Lower lobe of right lung (tissue), 2 donors: ENCODE measurements around the gene TUBA8. TPM values are rescaled to one million over a fixed set of nuclear protein-coding genes. Genes with fewer than 3 reads are reported as not detected.
A peak's percentile ranks its signal among the peaks of the same experiment; 100 is the strongest.
"Not testable (repeated sequence)": the region's sequence is repeated elsewhere in the genome, so short reads cannot be mapped to it uniquely, and the experiment has no call there.

Source experiments
- ATAC-seq, 2 donors: fragments of 200-7000 bp; cut with Tn5 transposase; one replicate each; pipeline ENCODE4 v1.9.1; 2020 to 2022; ENCODE audit warnings: mild to moderate bottlenecking in 2 of 2, moderate library complexity in 2 of 2
- DNase-seq: peaks from one replicate; pipeline ENCODE4 v3.0.0-alpha.2; 2020
- H3K27ac ChIP-seq: fragments of 200-600 bp; one replicate; pipeline ENCODE4 v1.8.0; 2022
- H3K27me3 ChIP-seq: fragments of 200-600 bp; one replicate; pipeline ENCODE4 v1.8.0; 2022; ENCODE audit warnings: low read depth
- H3K36me3 ChIP-seq: fragments of 200-600 bp; one replicate; pipeline ENCODE4 v1.8.0; 2022; ENCODE audit warnings: mild to moderate bottlenecking
- H3K4me1 ChIP-seq: fragments of 200-600 bp; one replicate; pipeline ENCODE4 v1.8.0; 2022
- H3K4me3 ChIP-seq: fragments of 200-600 bp; one replicate; pipeline ENCODE4 v1.8.0; 2022; ENCODE audit warnings: mild to moderate bottlenecking
- H3K9me3 ChIP-seq: fragments of 200-600 bp; one replicate; pipeline ENCODE4 v1.8.0; 2022
- intact Hi-C: fragments of 100-400 bp; cut with DNase I; formaldehyde crosslinking; loops from one replicate; pipeline ENCODE4 v1.11.0; 2022
- long read RNA-seq: library from polyadenylated mRNA; unstranded; transcript quantifications from one replicate; pipeline ENCODE4 v2.0.0, GENCODE V29; 2021
- total RNA-seq: library from RNA; stranded (reverse); fragmentation: NEBNext Ultra II Directional; extraction: Animal tissue kit (Norgen Biotek cat#: 25700); gene quantifications from one replicate; pipeline ENCODE4 v1.2.1, GENCODE V29; 2021
- TF ChIP-seq, protein P1 (sequence below): fragments of 200-600 bp; IDR thresholded peaks from one replicate; pipeline ENCODE4 v1.8.0; 2022; ENCODE audit warnings: antibody characterized with exemption, mild to moderate bottlenecking
- donor health status: DM: no; HTN: yes; CAD: no; lungs with severe emphysema.

TUBA8 gene
- 1.3 TPM for total RNA-seq
- long read RNA-seq, partial matches to known transcripts, result 0 of 11 reads
- long read RNA-seq, other reads (novel, unspliced or antisense), result 7 of 11 reads

DNA sequence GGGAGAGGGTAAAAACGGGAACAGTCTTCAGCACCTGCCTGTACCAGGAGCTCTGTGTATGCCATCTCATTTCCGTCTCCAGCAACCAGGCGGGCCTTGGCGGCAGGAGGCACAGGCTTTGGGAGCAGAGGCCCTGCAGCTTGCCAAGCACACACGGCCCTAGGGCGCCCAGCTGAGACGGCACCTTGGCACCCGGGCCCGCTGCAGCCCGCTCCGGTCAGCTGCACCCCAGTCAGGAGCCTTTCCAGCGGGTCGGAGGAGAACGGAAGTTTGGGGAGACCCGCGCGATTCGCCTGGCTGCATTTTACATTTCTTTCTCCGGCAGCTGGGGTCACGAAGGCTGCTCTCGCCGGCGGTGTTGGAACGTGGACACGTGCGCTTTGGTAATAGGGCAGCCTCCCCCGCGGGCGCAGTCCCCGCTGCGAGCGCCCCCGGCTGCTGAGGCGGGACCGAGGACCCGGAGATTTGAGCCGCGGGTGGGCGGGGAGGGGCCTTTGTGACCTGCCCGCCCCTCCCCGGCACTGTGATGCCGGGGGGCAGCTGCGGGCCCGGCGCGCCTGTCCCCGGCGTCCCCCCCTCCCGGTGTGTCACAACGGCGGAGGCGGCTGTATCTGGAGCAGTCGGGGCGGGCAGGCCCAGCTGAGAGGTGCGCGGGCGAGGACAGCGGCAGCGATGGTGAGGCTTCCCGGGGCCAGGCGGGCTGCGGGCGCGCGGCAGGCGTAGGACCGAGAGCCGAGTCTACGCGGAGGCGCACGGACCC, at the start of gene TUBA8:
Gene TUBA8, plus strand, starts transcription at position 616 of the 760 bp plus-strand sequence. Its CDS starts 57 bp downstream, at position 673.
- H3K4me1 ChIP-seq, result peaks cover 9% of the 10 kb centered on the region

DNA sequence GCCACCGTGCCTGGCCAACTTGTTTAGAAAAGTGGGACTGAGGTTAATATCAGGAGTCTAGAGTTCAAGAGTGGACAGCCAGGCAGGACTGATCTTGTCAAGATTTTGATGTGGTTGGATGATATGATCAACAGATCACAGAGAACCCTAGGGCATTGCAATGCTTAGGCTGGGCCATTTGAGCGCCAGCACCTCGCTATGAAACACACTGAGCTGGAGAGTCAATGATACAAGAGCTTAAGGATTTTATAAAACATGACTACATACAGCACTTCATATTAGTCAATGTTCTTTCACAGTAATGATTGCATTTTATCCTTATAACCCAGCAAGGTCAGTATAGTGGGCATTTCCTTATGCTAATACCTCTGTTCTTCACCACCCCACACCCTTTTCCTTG, 48.2 kb upstream of the TUBA8 start:
- TF ChIP-seq, protein P1, sequence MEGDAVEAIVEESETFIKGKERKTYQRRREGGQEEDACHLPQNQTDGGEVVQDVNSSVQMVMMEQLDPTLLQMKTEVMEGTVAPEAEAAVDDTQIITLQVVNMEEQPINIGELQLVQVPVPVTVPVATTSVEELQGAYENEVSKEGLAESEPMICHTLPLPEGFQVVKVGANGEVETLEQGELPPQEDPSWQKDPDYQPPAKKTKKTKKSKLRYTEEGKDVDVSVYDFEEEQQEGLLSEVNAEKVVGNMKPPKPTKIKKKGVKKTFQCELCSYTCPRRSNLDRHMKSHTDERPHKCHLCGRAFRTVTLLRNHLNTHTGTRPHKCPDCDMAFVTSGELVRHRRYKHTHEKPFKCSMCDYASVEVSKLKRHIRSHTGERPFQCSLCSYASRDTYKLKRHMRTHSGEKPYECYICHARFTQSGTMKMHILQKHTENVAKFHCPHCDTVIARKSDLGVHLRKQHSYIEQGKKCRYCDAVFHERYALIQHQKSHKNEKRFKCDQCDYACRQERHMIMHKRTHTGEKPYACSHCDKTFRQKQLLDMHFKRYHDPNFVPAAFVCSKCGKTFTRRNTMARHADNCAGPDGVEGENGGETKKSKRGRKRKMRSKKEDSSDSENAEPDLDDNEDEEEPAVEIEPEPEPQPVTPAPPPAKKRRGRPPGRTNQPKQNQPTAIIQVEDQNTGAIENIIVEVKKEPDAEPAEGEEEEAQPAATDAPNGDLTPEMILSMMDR, result no peak
- no peak for DNase-seq
- intact Hi-C loops, result no loop called here
- H3K4me3 ChIP-seq, result no peak overlapping the region
- H3K36me3 ChIP-seq, result no peaks in the 10 kb centered on the region
- no peaks in the 10 kb centered on the region for H3K27me3 ChIP-seq
- H3K27ac ChIP-seq, result no peak overlapping the region
- no peaks in the 10 kb centered on the region for H3K9me3 ChIP-seq
- peaks cover 10% of the 10 kb centered on the region for H3K4me1 ChIP-seq
- ATAC-seq, result no peak

More for the DNA sequence above, at the start of gene TUBA8:
- intact Hi-C loops, result no loop called here
- ATAC-seq, result peak; percentile 77 to 79
- H3K27ac ChIP-seq, result no peak within 1 kb of the TSS
- peak within 1 kb of the TSS; percentile 54 for H3K4me3 ChIP-seq
- no peak for DNase-seq
- H3K36me3 ChIP-seq, result no peaks in the 10 kb centered on the region
- TF ChIP-seq, protein P1, result no peak
- H3K27me3 ChIP-seq, result peaks cover 37% of the 10 kb centered on the region
- H3K9me3 ChIP-seq, result no peaks in the 10 kb centered on the region

- no peak overlapping the region for H3K27ac ChIP-seq
Observed at GRCh38 chr22:18063306-18063705, 47.3 kb upstream of the TUBA8 start.

DNA sequence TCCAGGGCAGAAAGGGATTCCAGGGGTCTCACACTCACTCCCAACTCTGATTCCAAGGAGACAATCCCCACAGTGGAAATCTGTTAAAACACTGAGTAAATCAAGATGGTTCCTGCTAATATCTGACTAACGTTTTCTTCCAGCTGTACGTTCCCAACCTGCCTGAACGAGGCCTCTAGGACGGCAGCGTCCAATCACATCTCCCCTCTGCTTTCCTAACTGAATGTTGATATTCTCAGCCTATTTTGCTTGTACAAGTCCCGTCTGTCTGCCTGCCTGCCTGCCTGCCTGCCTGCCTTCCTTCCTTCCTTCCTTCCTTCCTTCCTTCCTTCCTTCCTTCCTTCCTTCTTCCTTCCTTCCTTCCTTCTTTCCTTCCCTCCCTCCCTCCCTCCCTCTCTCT, 46.9 kb upstream of the TUBA8 start:
- H3K4me3 ChIP-seq, DNase-seq, H3K9me3 ChIP-seq, ATAC-seq, H3K4me1 ChIP-seq, intact Hi-C loops, H3K36me3 ChIP-seq, H3K27me3 ChIP-seq, H3K27ac ChIP-seq: not testable (repeated sequence)

More at GRCh38 chr22:18063306-18063705, 47.3 kb upstream of the TUBA8 start:
- Histone ChIP-seq H3K27me3 (no peaks in the 10 kb centered on the region), H3K9me3 (no peaks in the 10 kb centered on the region), H3K4me1 (peaks cover 5% of the 10 kb centered on the region), H3K36me3 (no peaks in the 10 kb centered on the region), H3K4me3 (no peak overlapping the region)
- no peak for DNase-seq
- TF ChIP-seq, protein P1, result no peak
- no peak for ATAC-seq
- intact Hi-C loops, result no loop called here

GRCh38 chr22:18064636-18065035, 46.0 kb upstream of the TUBA8 start:
- DNase-seq (no peak), ATAC-seq (no peak)
- H3K27ac ChIP-seq, result no peak overlapping the region
- H3K4me1 ChIP-seq, result peaks cover 5% of the 10 kb centered on the region
- no peaks in the 10 kb centered on the region for H3K36me3 ChIP-seq
- intact Hi-C loops, result no loop called here
- TF ChIP-seq, protein P1, result no peak
- no peak overlapping the region for H3K4me3 ChIP-seq
- H3K27me3 ChIP-seq, result no peaks in the 10 kb centered on the region
- H3K9me3 ChIP-seq, result no peaks in the 10 kb centered on the region

GRCh38 chr22:18065256-18065655, 45.4 kb upstream of the TUBA8 start:
- intact Hi-C loops, result no loop called here
- ATAC-seq (no peak), DNase-seq (no peak)
- TF ChIP-seq, protein P1, result no peak
- Histone ChIP-seq H3K4me1 (peaks cover 5% of the 10 kb centered on the region), H3K36me3 (no peaks in the 10 kb centered on the region), H3K9me3 (no peaks in the 10 kb centered on the region), H3K4me3 (no peak overlapping the region), H3K27me3 (no peaks in the 10 kb centered on the region), H3K27ac (no peak overlapping the region)
